NCI-H345 treated with DMSO at 0.1 percent for 48 hours (cell line): Measurements from ENCODE around the gene SLAIN1.
"Not testable (repeated sequence)": the region's sequence is repeated elsewhere in the genome, so short reads cannot be mapped to it uniquely, and the experiment has no call there.

Experiments
- DNase-seq: peaks from one replicate; lab custom pipeline; 2025; ENCODE audit not compliant: unreplicated experiment; lab: John Stamatoyannopoulos, UW

The SLAIN1 gene

DNA sequence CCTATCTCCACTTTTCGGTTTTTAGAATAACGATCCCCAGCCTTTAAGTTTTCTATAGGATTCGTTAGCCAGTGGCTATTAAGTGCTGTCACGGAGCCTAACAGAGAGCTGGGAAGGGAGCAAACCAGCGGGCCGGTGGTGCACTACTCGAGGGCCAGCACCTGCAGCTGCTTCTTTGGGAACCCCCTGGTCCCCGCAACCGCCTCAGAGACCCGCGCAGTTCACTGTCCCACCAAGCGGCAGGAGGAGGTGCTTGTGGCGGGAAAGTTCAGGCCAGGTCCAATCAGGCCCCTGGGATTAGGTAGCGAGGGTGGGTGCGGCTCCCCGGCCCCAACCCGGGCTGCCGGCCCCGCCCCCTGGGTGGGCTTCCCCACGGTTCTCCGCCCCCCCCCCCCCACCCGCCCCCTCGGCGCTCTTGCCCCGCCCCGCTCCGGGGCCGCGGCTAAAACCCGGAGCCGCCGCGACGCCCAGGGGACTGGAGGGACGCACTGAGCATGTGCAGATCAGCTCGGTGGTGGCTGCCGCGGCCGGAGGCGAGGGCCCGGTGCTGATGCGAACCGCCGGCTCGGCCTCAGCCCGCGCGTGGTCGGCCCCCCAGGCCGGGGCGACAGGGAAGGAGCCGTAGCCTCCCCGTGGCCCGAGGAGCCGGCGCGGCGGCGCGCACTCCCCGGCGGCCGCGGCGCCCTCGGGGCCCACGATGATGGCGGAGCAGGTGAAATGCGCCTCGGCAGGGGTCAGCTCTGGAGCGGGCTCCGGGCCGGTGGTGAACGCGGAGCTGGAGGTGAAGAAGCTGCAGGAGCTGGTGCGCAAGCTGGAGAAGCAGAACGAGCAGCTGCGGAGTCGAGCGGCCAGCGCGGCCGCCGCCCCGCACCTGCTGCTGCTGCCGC is at the start of gene SLAIN1:
Gene SLAIN1 (plus strand): TSS at position 471 of the 887 bp plus-strand sequence. CDS start 227 bp downstream, at position 698.
- peak; percentile 83 for DNase-seq

DNA sequence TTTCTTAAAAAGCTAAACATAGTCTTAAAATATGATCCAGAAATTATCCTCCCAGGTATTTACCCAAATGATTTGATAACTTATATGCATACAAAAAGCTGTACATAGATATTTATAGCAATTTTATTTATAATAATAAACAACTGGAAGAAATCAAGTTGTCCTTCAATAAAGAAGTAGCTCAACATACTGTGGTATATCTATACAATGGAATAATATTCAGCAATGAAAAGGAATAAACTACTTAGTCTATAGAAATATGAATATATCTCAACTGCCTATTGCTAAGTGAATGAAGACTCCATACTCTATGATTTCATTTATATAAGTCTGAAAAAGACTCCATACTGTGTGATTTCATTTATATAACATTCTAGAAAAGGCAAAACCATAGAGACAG is 47.1 kb upstream of the SLAIN1 start:
- DNase-seq: no peak

- no peak for DNase-seq
These were observed 44.2 kb upstream of the SLAIN1 start for GRCh38 chr13:77653301-77653700.

DNA sequence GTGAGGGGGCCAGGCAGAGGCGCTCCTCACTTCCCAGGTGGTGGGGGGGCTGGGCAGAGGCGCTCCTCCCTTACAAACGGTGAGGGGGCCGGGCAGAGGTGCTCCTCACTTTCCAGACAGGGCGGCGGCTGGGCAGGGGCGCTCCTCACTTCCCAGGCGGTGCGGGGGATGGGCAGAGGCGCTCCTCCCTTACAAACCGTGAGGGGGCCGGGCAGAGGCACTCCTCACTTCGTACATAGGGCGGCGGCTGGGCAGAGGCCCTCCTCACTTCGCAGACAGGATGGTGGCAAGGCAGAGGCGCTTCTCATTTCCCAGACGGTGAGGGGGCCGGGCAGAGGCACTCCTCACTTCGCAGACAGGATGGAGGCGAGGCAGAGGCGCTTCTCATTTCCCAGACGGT is 37.5 kb upstream of the SLAIN1 start:
- not testable (repeated sequence) for DNase-seq

GRCh38 chr13:77660841-77661250 is 36.6 kb upstream of the SLAIN1 start:
- no peak for DNase-seq

GRCh38 chr13:77662301-77662700 is 35.2 kb upstream of the SLAIN1 start:
- not testable (repeated sequence) for DNase-seq

DNA sequence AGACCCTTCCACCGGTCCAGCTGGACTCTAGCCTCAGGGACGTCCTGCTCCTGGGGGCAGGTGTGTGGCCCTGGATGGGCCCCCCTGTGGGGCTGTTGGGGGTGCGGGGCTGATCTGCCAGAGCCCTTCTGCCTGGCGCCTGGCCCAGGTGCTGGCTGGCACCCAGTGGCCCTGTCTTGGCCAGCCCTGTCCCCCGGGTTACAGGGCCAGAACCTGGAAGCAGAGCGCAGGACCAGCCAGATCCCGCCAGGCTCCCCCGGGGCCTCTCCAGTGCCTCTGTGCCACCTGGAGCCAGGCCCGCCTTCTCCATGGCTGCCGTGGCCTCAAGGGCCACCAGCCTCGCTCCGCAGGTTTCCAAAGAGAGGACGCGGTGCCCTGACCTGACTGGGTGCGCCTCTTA is 34.7 kb upstream of the SLAIN1 start:
- DNase-seq: not testable (repeated sequence)

DNA sequence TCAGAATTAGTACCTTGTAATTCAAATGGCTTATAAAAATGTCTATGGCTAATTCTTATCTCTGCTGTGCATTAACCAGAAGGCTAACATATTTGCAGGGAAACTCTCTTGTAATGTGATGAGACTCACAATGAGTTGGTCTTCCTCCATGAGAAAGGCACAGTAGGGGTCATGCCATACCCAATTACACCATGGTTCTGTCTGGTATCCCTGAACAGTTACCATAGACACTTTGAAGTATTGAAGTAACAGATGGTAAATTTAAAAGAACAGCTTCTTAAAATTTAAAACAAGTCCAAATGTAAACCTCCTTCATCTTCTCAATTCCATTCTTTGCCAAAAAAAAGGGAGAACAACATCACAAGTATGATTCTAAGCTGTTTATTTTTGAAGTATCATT is 22.6 kb upstream of the SLAIN1 start:
- DNase-seq: no peak

- DNase-seq: no peak
These were observed 18.7 kb upstream of the SLAIN1 start for GRCh38 chr13:77678691-77679235.

DNA sequence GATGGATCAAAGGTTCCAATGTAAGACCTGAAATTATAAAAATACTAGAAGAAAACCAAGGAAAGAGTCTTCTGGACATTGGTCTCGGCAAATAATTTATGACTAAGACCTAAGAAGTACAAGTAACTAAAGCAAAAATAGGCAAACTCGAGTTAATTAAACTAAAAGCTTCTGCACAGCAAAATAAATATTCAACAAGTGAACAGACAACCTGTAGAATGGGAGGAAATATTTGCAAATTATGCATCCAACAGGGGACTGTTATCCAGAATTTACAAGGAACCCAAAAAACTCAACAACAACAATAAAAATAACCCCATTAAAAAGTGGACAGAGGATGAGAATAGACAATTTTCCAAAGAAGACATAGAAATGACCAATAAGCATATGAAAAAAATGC is 9.7 kb upstream of the SLAIN1 start:
- no peak for DNase-seq

GRCh38 chr13:77691871-77692270 is 5.6 kb upstream of the SLAIN1 start:
- DNase-seq: no peak

DNA sequence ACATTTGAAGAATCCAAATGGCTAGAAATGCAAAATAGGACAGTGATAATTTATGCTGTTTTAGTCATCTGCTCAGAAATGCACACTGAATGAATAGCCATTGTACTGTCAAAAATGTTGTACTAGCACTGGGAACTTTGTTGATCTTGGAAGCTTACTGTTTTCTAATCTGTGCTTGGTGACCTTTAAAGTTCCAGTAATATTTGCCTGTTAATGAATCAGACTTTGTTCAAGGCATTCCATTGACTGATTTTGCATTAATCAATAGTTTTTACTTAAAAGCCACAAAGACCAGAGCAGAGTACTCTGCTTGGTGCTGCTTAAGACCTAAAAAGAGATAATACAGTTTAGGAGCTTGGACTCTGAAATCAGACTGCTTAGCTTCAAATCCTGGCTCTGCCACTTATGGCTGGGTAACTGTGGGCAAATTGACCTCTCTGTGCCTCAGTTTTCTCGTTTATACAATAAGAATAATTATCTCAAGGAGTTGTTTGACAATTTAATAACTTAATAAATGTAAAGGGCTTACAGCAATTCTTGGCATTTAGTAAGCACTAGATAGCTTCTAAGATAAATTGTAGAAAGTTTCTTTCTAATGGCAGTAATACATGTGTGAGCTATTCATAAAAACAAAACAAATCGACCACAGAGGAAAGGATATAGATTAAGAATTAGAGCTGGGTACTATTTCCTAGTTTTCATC is 4.6 kb upstream of the SLAIN1 start:
- DNase-seq: no peak

DNA sequence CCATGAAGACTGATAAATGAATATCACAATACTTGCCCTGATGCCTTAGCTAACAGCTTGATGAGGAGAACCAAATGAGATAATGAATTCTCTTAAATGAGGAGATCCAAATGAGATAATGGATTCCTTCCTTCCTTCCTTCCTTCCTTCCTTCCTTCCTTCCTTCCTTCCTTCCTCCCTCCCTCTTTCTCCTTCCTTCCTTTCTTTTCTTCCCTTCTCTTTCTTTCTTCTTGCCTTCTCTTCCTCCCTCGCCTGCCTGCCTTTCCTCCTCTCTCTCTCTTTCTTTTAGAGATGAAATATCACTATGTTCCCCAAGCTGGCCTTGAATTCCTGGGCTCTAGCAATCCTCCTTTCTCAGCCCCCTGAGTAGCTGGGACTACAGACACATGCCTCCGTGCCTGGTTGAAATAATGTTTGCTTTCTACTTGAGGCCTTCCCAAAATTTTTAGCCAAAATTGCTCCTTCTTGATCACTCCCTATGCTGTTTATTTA is 4.0 kb upstream of the SLAIN1 start:
- DNase-seq: no peak

- DNase-seq: peak; percentile 38
These were observed 1.2 kb upstream of the SLAIN1 start for GRCh38 chr13:77696006-77696878.

DNA sequence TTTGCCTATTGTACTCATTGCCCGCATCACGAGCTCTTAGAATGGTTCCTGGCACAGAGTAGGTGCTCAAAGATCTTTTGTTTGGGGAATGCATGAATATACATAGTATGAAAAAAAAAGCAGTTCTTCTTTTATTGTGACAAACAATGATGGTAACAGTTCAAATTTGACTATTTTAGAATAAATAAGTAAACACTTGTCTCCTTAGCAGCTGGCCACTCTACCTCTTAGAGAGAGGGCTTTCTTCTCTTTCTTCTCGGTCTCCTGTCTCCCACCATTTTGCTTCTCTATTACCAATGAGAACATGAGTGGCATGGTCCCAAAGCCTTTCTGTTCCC is 639 bp upstream of the SLAIN1 start:
- DNase-seq: peak; percentile 73

DNA sequence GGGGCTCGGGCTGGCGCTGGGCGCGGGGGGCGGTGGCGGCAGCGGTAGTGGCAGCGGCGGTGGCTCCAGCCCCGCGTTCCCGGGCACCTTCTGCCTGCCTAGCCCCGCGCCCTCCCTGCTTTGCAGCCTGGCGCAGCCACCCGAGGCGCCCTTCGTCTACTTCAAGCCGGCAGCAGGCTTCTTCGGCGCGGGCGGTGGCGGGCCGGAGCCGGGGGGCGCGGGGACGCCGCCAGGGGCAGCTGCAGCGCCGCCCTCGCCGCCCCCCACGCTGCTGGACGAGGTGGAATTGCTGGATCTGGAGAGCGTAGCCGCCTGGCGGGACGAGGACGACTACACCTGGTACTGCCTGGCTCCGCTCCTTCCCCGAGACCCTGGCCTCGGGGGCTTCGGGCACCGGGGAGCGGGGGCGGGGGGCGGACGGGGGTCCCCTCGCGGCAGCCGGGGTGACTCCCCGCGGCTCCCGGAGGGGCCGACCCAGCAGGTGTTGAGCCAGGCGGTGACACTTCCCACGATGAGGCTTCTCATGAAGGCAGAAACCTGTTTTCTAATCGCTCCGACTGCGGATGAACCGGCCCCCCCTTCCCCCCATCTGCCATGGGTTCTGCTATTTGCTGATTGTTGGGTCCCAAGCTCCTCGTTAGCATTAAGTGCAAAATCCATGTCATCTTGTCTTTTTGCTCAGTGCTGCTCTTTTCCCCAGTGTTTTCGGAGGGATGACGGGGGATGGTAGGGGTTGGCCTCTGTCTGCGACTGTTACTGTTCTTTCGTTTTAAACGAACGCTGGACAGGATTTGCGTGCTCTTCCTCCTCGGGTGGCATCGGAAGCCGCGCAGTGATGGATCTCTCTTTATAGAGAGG is 943 bp downstream of the SLAIN1 start:
- peak; percentile 32 for DNase-seq

DNA sequence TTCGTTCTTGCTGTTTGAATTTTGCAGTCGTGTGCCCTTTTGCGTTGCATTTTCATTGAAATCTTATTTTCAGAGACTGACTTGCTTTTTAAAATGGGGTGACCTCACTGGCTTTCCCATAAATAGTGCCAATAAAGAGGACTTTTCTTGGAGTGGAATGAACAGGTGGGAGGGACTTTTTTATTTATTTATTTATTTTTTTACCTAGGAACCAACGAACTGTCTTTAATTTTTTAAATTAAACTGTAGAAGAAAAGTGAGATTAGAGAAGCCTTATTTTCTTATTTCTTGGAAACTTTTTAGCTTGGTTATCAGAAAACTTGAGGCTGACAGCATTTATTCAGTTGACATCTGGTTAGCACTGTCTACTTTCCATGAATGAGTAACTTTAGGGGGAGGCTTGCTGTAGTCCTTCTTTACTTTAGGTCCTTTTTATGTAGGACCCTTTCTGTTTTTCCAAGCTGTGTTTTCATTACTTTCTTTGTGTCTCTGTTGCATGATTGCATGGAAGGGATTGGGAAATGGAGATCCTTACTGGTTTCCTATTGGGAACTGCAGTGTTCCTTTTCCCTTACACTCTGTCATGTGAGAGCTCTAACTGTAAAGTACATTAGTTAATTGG is 1.7 kb downstream of the SLAIN1 start:
- DNase-seq: no peak

DNA sequence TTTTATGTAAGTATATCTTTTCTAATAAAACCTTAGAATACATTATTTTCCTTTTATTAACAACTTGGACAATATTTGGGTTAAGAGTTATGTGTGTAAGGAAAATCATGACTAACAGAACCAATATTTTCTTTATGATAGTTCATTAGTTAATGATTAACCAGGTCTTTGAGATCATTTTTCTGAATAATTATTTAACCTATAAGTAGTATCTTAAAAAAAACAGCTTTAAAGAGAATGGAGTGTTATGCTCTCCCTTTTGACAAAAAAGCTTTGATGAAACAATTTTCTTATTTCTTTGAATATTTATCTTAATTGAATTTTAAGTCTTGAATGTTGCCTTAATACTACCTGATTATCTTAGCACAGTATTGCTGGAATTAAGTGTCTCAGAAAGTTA is 3.8 kb downstream of the SLAIN1 start:
- DNase-seq: no peak

DNA sequence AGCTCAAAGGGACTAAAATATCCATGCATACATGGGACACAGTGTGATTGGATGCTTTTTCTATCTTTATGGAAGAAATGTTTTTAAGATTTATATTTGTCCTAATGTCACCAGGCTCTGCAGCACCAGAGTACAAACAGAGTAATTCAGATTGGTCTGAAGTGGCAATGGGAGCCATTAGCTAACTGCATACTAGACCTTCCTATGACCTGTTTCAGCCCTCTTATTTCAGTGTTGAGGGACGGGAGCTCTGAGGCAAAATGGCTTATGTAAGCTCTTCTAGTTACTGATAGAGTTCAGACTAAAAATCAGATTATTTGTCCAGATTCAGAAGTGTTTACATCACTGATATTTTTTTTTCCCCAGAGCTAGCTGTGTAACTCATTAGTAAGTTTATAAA is 4.9 kb downstream of the SLAIN1 start:
- no peak for DNase-seq

- no peak for DNase-seq
These were observed 5.9 kb downstream of the SLAIN1 start for GRCh38 chr13:77703408-77703807.
